K562 (cell line): ENCODE data around the gene SLC1A5. TPM values are rescaled to one million over a fixed set of nuclear protein-coding genes. Genes with fewer than 3 reads are reported as not detected.

ENCODE experiments used
- FOS ChIP-seq: IDR thresholded peaks from 3 replicates; pipeline ENCODE4 v1.6.1; 2011; ENCODE audit not compliant: insufficient read length; ENCODE audit errors: extremely low read depth
- HDAC2 ChIP-seq: fragments of 450-650 bp; IDR thresholded peaks from 2 replicates; pipeline ENCODE4 v1.6.1; 2016; ENCODE audit warnings: mild to moderate bottlenecking
- HIVEP1 ChIP-seq: fragments of 250-450 bp; sonication (Bioruptor Pico); IDR thresholded peaks from 2 replicates; pipeline ENCODE4 v1.4.0; 2020; ENCODE audit warnings: mild to moderate bottlenecking
- HLTF ChIP-seq: fragments of 450-650 bp; IDR thresholded peaks from 2 replicates; pipeline ENCODE4 v1.6.1; 2016
- HMG20A ChIP-seq: fragments of 450-650 bp; formaldehyde crosslinking; conservative IDR thresholded peaks from 2 replicates; pipeline ENCODE4 v1.4.0; 2020; ENCODE audit warnings: mild to moderate bottlenecking, mixed read lengths
- HNRNPUL1 ChIP-seq: fragments of 200-400 bp; formaldehyde crosslinking; IDR thresholded peaks from 2 replicates; pipeline ENCODE4 v1.6.1; 2017; ENCODE audit warnings: low read length
- MXI1 ChIP-seq: IDR thresholded peaks from 2 replicates; pipeline ENCODE4 v1.6.1; 2011; ENCODE audit warnings: low read depth, mild to moderate bottlenecking, improper control_type of control experiment, low read length
- NFYB ChIP-seq: IDR thresholded peaks from 2 replicates; pipeline ENCODE4 v1.6.1; 2011; ENCODE audit warnings: mild to moderate bottlenecking, moderate library complexity; ENCODE audit not compliant: insufficient read length; ENCODE audit errors: extremely low read depth
- NR3C1 ChIP-seq: sonication (generic); formaldehyde crosslinking; IDR thresholded peaks from 2 replicates; pipeline ENCODE4 v1.8.1; 2022; ENCODE audit warnings: missing genetic modification reagents
- RBFOX2 ChIP-seq: fragments of 200-400 bp; formaldehyde crosslinking; IDR thresholded peaks from 2 replicates; pipeline ENCODE4 v1.6.1; 2017; ENCODE audit warnings: low read depth, mild to moderate bottlenecking, low read length, moderate library complexity
- RBM39 ChIP-seq: fragments of 200-400 bp; formaldehyde crosslinking; optimal IDR thresholded peaks from 2 replicates; pipeline ENCODE3; 2018; ENCODE audit warnings: low read depth, low read length
- RFX1 ChIP-seq: fragments of 450-650 bp; IDR thresholded peaks from 2 replicates; pipeline ENCODE4 v1.6.1; 2016; ENCODE audit warnings: mild to moderate bottlenecking, moderate library complexity
- SMAD4 ChIP-seq: fragments of 250-450 bp; sonication (Bioruptor Pico); conservative IDR thresholded peaks from 2 replicates; pipeline ENCODE4 v1.8.0; 2021; ENCODE audit warnings: inconsistent platforms, mild to moderate bottlenecking, moderate library complexity
- THRAP3 ChIP-seq: fragments of 450-650 bp; IDR thresholded peaks from 2 replicates; pipeline ENCODE4 v1.6.1; 2016; ENCODE audit warnings: mild to moderate bottlenecking, inconsistent platforms, borderline replicate concordance
- U2AF1 ChIP-seq: fragments of 200-400 bp; formaldehyde crosslinking; optimal IDR thresholded peaks from 2 replicates; pipeline ENCODE3; 2017; ENCODE audit warnings: mild to moderate bottlenecking, low read depth, low read length, moderate library complexity
- U2AF2 ChIP-seq: fragments of 200-400 bp; formaldehyde crosslinking; optimal IDR thresholded peaks from 2 replicates; pipeline ENCODE3; 2017; ENCODE audit warnings: low read depth, mild to moderate bottlenecking, low read length
- ZC3H11A ChIP-seq: IDR thresholded peaks from 2 replicates; pipeline ENCODE4 v1.6.1; 2012; ENCODE audit warnings: low read depth, low read length, improper control_type of control experiment
- ZHX1 ChIP-seq: fragments of 150-350 bp; conservative IDR thresholded peaks from 2 replicates; pipeline ENCODE4 v1.6.1; 2014; ENCODE audit warnings: low read length
- ZNF140 ChIP-seq: fragments of 250-450 bp; sonication (Bioruptor Pico); IDR thresholded peaks from 2 replicates; pipeline ENCODE4 v1.8.0; 2021; ENCODE audit warnings: moderate library complexity, mild to moderate bottlenecking, inconsistent platforms
- ZNF717 ChIP-seq: fragments of 250-450 bp; sonication (Bioruptor Pico); IDR thresholded peaks from 2 replicates; pipeline ENCODE4 v1.5.0; 2021
- ZNF75A ChIP-seq: fragments of 450-650 bp; formaldehyde crosslinking; IDR thresholded peaks from 2 replicates; pipeline ENCODE4 v1.4.0; 2020; ENCODE audit warnings: mild to moderate bottlenecking
- polyA plus RNA-seq, 8 experiments: library from polyadenylated mRNA; depleted of rRNA in 4 of 8; stranded (reverse) in 5 of 8; unstranded in 3 of 8; fragments of >200 nt; fragmentation: Nextera tagmentation in 2 of 8; fragmentation: Illumina TruSeq in 1 of 8; extraction: Ambion mirVana in 2 of 8; extraction: Trizol in 1 of 8; gene quantifications; 2 replicates each; pipeline versions ENCODE4 v1.2.1 to v1.2.3, GENCODE V29; 2011 to 2014; ENCODE audit warnings: inconsistent platforms in 1 of 8, missing spikeins in 1 of 8
- total RNA-seq, 7 experiments: library from RNA; depleted of rRNA in 6 of 7; stranded (reverse); fragments of >200 nt in 6 of 7; fragmentation: Illumina TruSeq in 2 of 7; extraction: Trizol in 2 of 7; gene quantifications; 2 replicates each; pipeline versions ENCODE4 v1.2.1 to v1.2.3, GENCODE V29; 2011 to 2021; ENCODE audit warnings: low replicate concordance in 1 of 7
- TF ChIP-seq, protein P1 (sequence below): fragments of 250-450 bp; sonication (Bioruptor Pico); IDR thresholded peaks from 2 replicates; pipeline ENCODE4 v1.8.0; 2021; ENCODE audit warnings: moderate library complexity, mild to moderate bottlenecking, inconsistent platforms

Gene SLC1A5
- total and polyA plus RNA-seq, 9 of the 15 experiments (the other 6 are each of a cell fraction or from before 2014, with no cell fraction given), result 31.2 to 417 (median 134) TPM

GRCh38 chr19:46786236-46787039 is 2.0 kb downstream of the SLC1A5 start (continued):
- TF ChIP-seq THRAP3 (no peak), ZC3H11A (no peak), MXI1 (peak; percentile 79), SMAD4 (CRISPR knock-in tag) (peak; percentile 94), ZNF717 (CRISPR knock-in tag) (no peak), FOS (peak; percentile 49), HDAC2 (peak; percentile 88), U2AF1 (no peak), RFX1 (no peak), RBM39 (no peak), HMG20A (no peak), HNRNPUL1 (no peak), ZNF75A (CRISPR knock-in tag) (no peak), RBFOX2 (peak; percentile 93), HIVEP1 (no peak), HLTF (no peak), U2AF2 (no peak), ZHX1 (no peak), NR3C1 (peak; percentile 53; the same call in 1 of the 2 replicates), NFYB (no peak), ZNF140 (no peak)
- TF ChIP-seq, protein P1, sequence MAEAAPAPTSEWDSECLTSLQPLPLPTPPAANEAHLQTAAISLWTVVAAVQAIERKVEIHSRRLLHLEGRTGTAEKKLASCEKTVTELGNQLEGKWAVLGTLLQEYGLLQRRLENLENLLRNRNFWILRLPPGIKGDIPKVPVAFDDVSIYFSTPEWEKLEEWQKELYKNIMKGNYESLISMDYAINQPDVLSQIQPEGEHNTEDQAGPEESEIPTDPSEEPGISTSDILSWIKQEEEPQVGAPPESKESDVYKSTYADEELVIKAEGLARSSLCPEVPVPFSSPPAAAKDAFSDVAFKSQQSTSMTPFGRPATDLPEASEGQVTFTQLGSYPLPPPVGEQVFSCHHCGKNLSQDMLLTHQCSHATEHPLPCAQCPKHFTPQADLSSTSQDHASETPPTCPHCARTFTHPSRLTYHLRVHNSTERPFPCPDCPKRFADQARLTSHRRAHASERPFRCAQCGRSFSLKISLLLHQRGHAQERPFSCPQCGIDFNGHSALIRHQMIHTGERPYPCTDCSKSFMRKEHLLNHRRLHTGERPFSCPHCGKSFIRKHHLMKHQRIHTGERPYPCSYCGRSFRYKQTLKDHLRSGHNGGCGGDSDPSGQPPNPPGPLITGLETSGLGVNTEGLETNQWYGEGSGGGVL (CRISPR knock-in tag), result no peak
